IMR-90 (cell line): ENCODE results near the gene TRAF6. TPM values are rescaled to one million over a fixed set of nuclear protein-coding genes. Genes with fewer than 3 reads are reported as not detected.
A peak's percentile ranks its signal among the peaks of the same experiment; 100 is the strongest.

Source experiments
- ATAC-seq: fragments of 200-7000 bp; cut with Tn5 transposase; 2 replicates; pipeline ENCODE4 v1.9.1; 2020; ENCODE audit warnings: low read depth, mild to moderate bottlenecking, moderate library complexity
- BruUV-seq: library from RNA; stranded (reverse); fragments of 400-500 nt; replicated peaks from 2 replicates; lab custom pipeline; 2021; lab: Mats Ljungman, UMichigan
- CTCF ChIA-PET: fragments of 300-600 bp; formaldehyde crosslinking; extraction: SDS; loops from one replicate; lab custom pipeline; 2021; ENCODE audit warnings: antibody characterized with exemption; lab: Yijun Ruan, JAX
- POLR2A ChIA-PET: fragments of 300-600 bp; sonication (Branson Sonifier 250); formaldehyde crosslinking; loops from one replicate; lab custom pipeline; 2022; ENCODE audit warnings: antibody characterized with exemption; ENCODE audit not compliant: unreplicated experiment; lab: Charles Lee
- DNase-seq: peaks from one replicate; pipeline ENCODE4 v3.0.0; 2013
- H2AFZ ChIP-seq: replicated peaks from 2 replicates; pipeline ENCODE3; 2013; ENCODE audit warnings: low read length, mild to moderate bottlenecking; ENCODE audit not compliant: poor library complexity
- H2AK5ac ChIP-seq: 2 replicates; pipeline ENCODE4 v1.6.1; 2013; ENCODE audit warnings: low read depth, low read length, inconsistent platforms
- H2AK9ac ChIP-seq: replicated peaks from 2 replicates; pipeline ENCODE3; 2013; ENCODE audit warnings: mild to moderate bottlenecking, low read depth, low read length, moderate library complexity; ENCODE audit not compliant: poor library complexity
- H2BK120ac ChIP-seq: 2 replicates; pipeline ENCODE4 v1.6.1; 2013; ENCODE audit warnings: low read depth, low read length, inconsistent platforms
- H2BK15ac ChIP-seq: 3 replicates; pipeline ENCODE4 v1.6.1; 2013; ENCODE audit warnings: low read depth, low read length, inconsistent platforms
- H2BK20ac ChIP-seq: 2 replicates; pipeline ENCODE4 v1.6.1; 2013; ENCODE audit warnings: low read depth, mild to moderate bottlenecking, inconsistent platforms, low read length, moderate library complexity
- H2BK5ac ChIP-seq: 2 replicates; pipeline ENCODE4 v1.6.1; 2013; ENCODE audit warnings: mild to moderate bottlenecking, low read depth, low read length, inconsistent platforms; ENCODE audit not compliant: poor library complexity, severe bottlenecking
- H3K14ac ChIP-seq: replicated peaks from 2 replicates; pipeline ENCODE4 v1.6.1; 2013; ENCODE audit warnings: low read depth, low read length, inconsistent platforms
- H3K18ac ChIP-seq: 2 replicates; pipeline ENCODE4 v1.6.1; 2013; ENCODE audit warnings: low read depth, low read length, control low read depth
- H3K23ac ChIP-seq: 2 replicates; pipeline ENCODE4 v1.6.1; 2013; ENCODE audit warnings: low read depth, low read length, inconsistent platforms
- H3K27ac ChIP-seq: 2 replicates; pipeline ENCODE4 v1.5.1; 2013; ENCODE audit warnings: mild to moderate bottlenecking, control low read depth, low read length; ENCODE audit not compliant: insufficient read depth
- H3K27me3 ChIP-seq: 2 replicates; pipeline ENCODE4 v1.6.1; 2013; ENCODE audit warnings: low read length; ENCODE audit not compliant: control insufficient read depth, insufficient read depth
- H3K36me3 ChIP-seq: 2 replicates; pipeline ENCODE4 v1.6.1; 2013; ENCODE audit warnings: low read length, mixed read lengths; ENCODE audit not compliant: control insufficient read depth, insufficient read depth
- H3K4ac ChIP-seq: 2 replicates; pipeline ENCODE4 v1.6.1; 2013; ENCODE audit warnings: low read depth, low read length, inconsistent platforms
- H3K4me1 ChIP-seq: 2 replicates; pipeline ENCODE4 v1.6.1; 2013; ENCODE audit warnings: low read length, mixed read lengths; ENCODE audit not compliant: control insufficient read depth, insufficient read depth
- H3K4me2 ChIP-seq: 2 replicates; pipeline ENCODE4 v1.6.1; 2013; ENCODE audit warnings: low read depth, mild to moderate bottlenecking, control low read depth, low read length, moderate library complexity
- H3K4me3 ChIP-seq: 2 replicates; pipeline ENCODE4 v1.5.1; 2013; ENCODE audit warnings: low read depth, mild to moderate bottlenecking, control low read depth, low read length, moderate library complexity; ENCODE audit not compliant: insufficient read depth
- H3K56ac ChIP-seq: 2 replicates; pipeline ENCODE4 v1.6.1; 2013; ENCODE audit warnings: low read length, inconsistent platforms; ENCODE audit not compliant: insufficient read depth; ENCODE audit errors: extremely low read depth
- H3K79me1 ChIP-seq, 2 experiments: 2 replicates each; pipeline ENCODE4 v1.6.1; 2013; ENCODE audit warnings: low read length in 2 of 2, inconsistent platforms in 1 of 2, low read depth in 1 of 2
- H3K9ac ChIP-seq: 2 replicates; pipeline ENCODE4 v1.6.1; 2013; ENCODE audit warnings: low read depth, low read length, control low read depth
- H3K9me1 ChIP-seq: 2 replicates; pipeline ENCODE4 v1.6.1; 2013; ENCODE audit warnings: low read length, inconsistent platforms; ENCODE audit not compliant: insufficient read depth
- H3K9me3 ChIP-seq: 2 replicates; pipeline ENCODE4 v1.6.1; 2013; ENCODE audit warnings: low read length; ENCODE audit not compliant: control insufficient read depth, insufficient read depth
- H4K20me1 ChIP-seq: 2 replicates; pipeline ENCODE4 v1.6.1; 2013; ENCODE audit warnings: low read length, inconsistent platforms; ENCODE audit not compliant: insufficient read depth
- H4K5ac ChIP-seq: 2 replicates; pipeline ENCODE4 v1.6.1; 2013; ENCODE audit warnings: mild to moderate bottlenecking, low read depth, low read length, control low read depth
- H4K8ac ChIP-seq, 2 experiments: 2 replicates each; pipeline ENCODE4 v1.6.1; 2013; ENCODE audit warnings: low read depth in 2 of 2, low read length in 2 of 2, control low read depth in 1 of 2, inconsistent platforms in 1 of 2
- H4K91ac ChIP-seq: 2 replicates; pipeline ENCODE4 v1.6.1; 2013; ENCODE audit warnings: low read depth, low read length, inconsistent platforms; ENCODE audit not compliant: insufficient read depth
- BHLHE40 ChIP-seq: fragments of 150-350 bp; IDR thresholded peaks from 2 replicates; pipeline ENCODE4 v1.6.1; 2016; ENCODE audit warnings: mild to moderate bottlenecking, low read depth, low read length
- CEBPB ChIP-seq: IDR thresholded peaks from 2 replicates; pipeline ENCODE4 v1.6.1; 2012; ENCODE audit warnings: low read depth, low read length, improper control_type of control experiment
- CHD1 ChIP-seq: IDR thresholded peaks from 2 replicates; pipeline ENCODE4 v1.6.1; 2012; ENCODE audit warnings: low read depth, low read length, improper control_type of control experiment
- CTCF ChIP-seq: conservative IDR thresholded peaks from 2 replicates; pipeline ENCODE4 v1.5.1; 2012; ENCODE audit warnings: mild to moderate bottlenecking, low read depth, low read length, improper control_type of control experiment
- ELK1 ChIP-seq: fragments of 150-350 bp; IDR thresholded peaks from 2 replicates; pipeline ENCODE4 v1.6.1; 2016; ENCODE audit warnings: low read depth, mild to moderate bottlenecking, low read length, moderate library complexity, borderline replicate concordance
- FOS ChIP-seq: fragments of 150-350 bp; IDR thresholded peaks from 2 replicates; pipeline ENCODE4 v1.6.1; 2016; ENCODE audit warnings: low read depth, low read length
- MAFK ChIP-seq: IDR thresholded peaks from 2 replicates; pipeline ENCODE4 v1.6.1; 2012; ENCODE audit warnings: low read depth, low read length, improper control_type of control experiment
- MAZ ChIP-seq: IDR thresholded peaks from 2 replicates; pipeline ENCODE4 v1.6.1; 2012; ENCODE audit warnings: low read depth, mild to moderate bottlenecking, low read length, improper control_type of control experiment, moderate library complexity, borderline replicate concordance
- MXI1 ChIP-seq: IDR thresholded peaks from 2 replicates; pipeline ENCODE4 v1.6.1; 2012; ENCODE audit warnings: low read depth, mild to moderate bottlenecking, low read length, moderate library complexity, borderline replicate concordance
- NFE2L2 ChIP-seq: fragments of 150-350 bp; IDR thresholded peaks from 2 replicates; pipeline ENCODE4 v1.6.1; 2016; ENCODE audit warnings: low read depth, mild to moderate bottlenecking, low read length
- POLR2A ChIP-seq: IDR thresholded peaks from 2 replicates; pipeline ENCODE4 v1.6.1; 2012; ENCODE audit warnings: mild to moderate bottlenecking, low read depth, low read length
- RAD21 ChIP-seq: IDR thresholded peaks from 2 replicates; pipeline ENCODE4 v1.6.1; 2012; ENCODE audit warnings: low read length, improper control_type of control experiment
- RCOR1 ChIP-seq: IDR thresholded peaks from 2 replicates; pipeline ENCODE4 v1.6.1; 2012; ENCODE audit warnings: mild to moderate bottlenecking, low read length, improper control_type of control experiment; ENCODE audit not compliant: insufficient replicate concordance
- RFX5 ChIP-seq: IDR thresholded peaks from 2 replicates; pipeline ENCODE4 v1.8.0; 2012; ENCODE audit warnings: low read depth, mild to moderate bottlenecking, low read length, moderate library complexity
- SMC3 ChIP-seq: fragments of 150-350 bp; IDR thresholded peaks from 2 replicates; pipeline ENCODE4 v1.6.1; 2016; ENCODE audit warnings: low read depth, mild to moderate bottlenecking, antibody characterized with exemption, low read length, moderate library complexity
- USF2 ChIP-seq: fragments of 150-350 bp; IDR thresholded peaks from 2 replicates; pipeline ENCODE4 v1.6.1; 2017; ENCODE audit warnings: mild to moderate bottlenecking, antibody characterized with exemption, low read length, low read depth
- WGBS, 2 experiments: methylation state at CpG; one replicate each; pipeline versions ENCODE4 v1.1.5 to v1.1.7; 2013; ENCODE audit warnings: missing lambda C conversion rate in 2 of 2; ENCODE audit not compliant: insufficient read length in 1 of 2; ENCODE audit errors: extremely low coverage in 2 of 2; 5-methylcytosine and 5-hydroxymethylcytosine counted together
- dilution Hi-C: fragments of 300-500 bp; cut with HindIII; formaldehyde crosslinking; loops from one replicate; pipeline ENCODE4 v1.14.3; 2018; ENCODE audit warnings: low sequenced_read_pairs; ENCODE audit not compliant: unreplicated experiment
- in situ Hi-C: fragments of 300-500 bp; cut with MboI; formaldehyde crosslinking; loops from 3 replicates; pipeline ENCODE4 v1.14.3; 2019; ENCODE audit warnings: low sequenced_read_pairs, inconsistent platforms, mixed read lengths
- intact Hi-C: fragments of 100-400 bp; cut with micrococcal nuclease; formaldehyde crosslinking; loops from 2 replicates; pipeline ENCODE4 v1.10.0; 2022
- polyA plus RNA-seq, 3 experiments: library from polyadenylated mRNA; depleted of rRNA; stranded (reverse); fragments of >200 nt; gene quantifications; 2 replicates each; pipeline ENCODE4 v1.2.3, GENCODE V29; 2012; ENCODE audit warnings: low replicate concordance in 1 of 3
- total RNA-seq: library from RNA; depleted of rRNA; stranded (reverse); fragments of >200 nt; gene quantifications from 2 replicates; pipeline ENCODE4 v1.2.3, GENCODE V29; 2012

TRAF6 gene
- total and polyA plus RNA-seq, 2 of the 4 experiments (the other 2 are of a cell fraction) = 6.0 to 17.6 TPM

GRCh38 chr11:36449561-36450096, 60.4 kb downstream of the TRAF6 start:
- peak overlapping the region; percentile 12 for H2AK9ac ChIP-seq
- no peak for DNase-seq
- no peak overlapping the region; the same call in 1 of the 3 replicates for H2BK15ac ChIP-seq
- no peak; the same call in 1 of the 2 replicates for ATAC-seq
- H2BK20ac ChIP-seq = peak overlapping the region; percentile 39
- intact Hi-C loops (no loop called here), in situ Hi-C loops (loop anchor here (25.0 kb wide), 1 partner anchor 837 kb away; the partner anchor contains the start of gene FJX1), dilution Hi-C loops (no loop called here)
- peak overlapping the region; percentile 75 for H2BK120ac ChIP-seq
- H2AFZ ChIP-seq = peak overlapping the region; percentile 80
- H3K23ac ChIP-seq = no peak overlapping the region
- peaks cover 23% of the 10 kb centered on the region for H3K9me1 ChIP-seq
- peak overlapping the region; percentile 28; the same call in 1 of the 2 replicates for H4K5ac ChIP-seq
- no peak overlapping the region for H3K4me3 ChIP-seq
- CTCF ChIA-PET = no interaction called here
- H3K9ac ChIP-seq = no peak overlapping the region
- H3K18ac ChIP-seq = peak overlapping the region; percentile 22; the same call in 1 of the 2 replicates
- WGBS, 2 experiments = 49% methylated on average over 3 of the region's 5 CpGs; no CpG with 5 or more reads in 1 of the 2 experiments
- peaks cover 0 to 9% of the 10 kb centered on the region in 2 experiments; a peak in 1 of 4 replicates for H3K79me1 ChIP-seq
- no peaks in the 10 kb centered on the region for H3K27me3 ChIP-seq
- POLR2A ChIA-PET = no interaction called here
- no peak overlapping the region for H2BK5ac ChIP-seq
- peak overlapping the region; percentile 79 for H3K14ac ChIP-seq
- H3K27ac ChIP-seq = no peak overlapping the region
- H3K4me1 ChIP-seq = peaks cover 23% of the 10 kb centered on the region
- TF ChIP-seq RAD21 (no peak), CTCF (no peak), POLR2A (no peak), CHD1 (no peak), MXI1 (no peak), FOS (no peak), MAFK (no peak), SMC3 (no peak), NFE2L2 (no peak), RCOR1 (no peak), CEBPB (no peak), BHLHE40 (no peak), ELK1 (no peak), USF2 (no peak), MAZ (no peak), RFX5 (no peak)
- no peaks in the 10 kb centered on the region for H3K36me3 ChIP-seq
- peak overlapping the region; percentile 28 for H3K4ac ChIP-seq
- no peak overlapping the region for H3K56ac ChIP-seq
- no TSS peak for BruUV-seq
- H3K9me3 ChIP-seq = no peaks in the 10 kb centered on the region
- peak overlapping the region; percentile 50 for H4K91ac ChIP-seq
- peak overlapping the region; percentile 30 to 77; a peak in 2 of 4 replicates for H4K8ac ChIP-seq
- peak overlapping the region; percentile 92 for H3K4me2 ChIP-seq
- H2AK5ac ChIP-seq = 0 out of 2 replicates have a peak overlapping the region, but pooled peaks have one; percentile 8
- no peaks in the 10 kb centered on the region for H4K20me1 ChIP-seq
